ELR (cell line): ENCODE measurements around the gene ZNF718.
A peak's percentile ranks its signal among the peaks of the same experiment; 100 is the strongest.
"Not testable (repeated sequence)": the region's sequence is repeated elsewhere in the genome, so short reads cannot be mapped to it uniquely, and the experiment has no call there.

Source experiments
- DNase-seq: peaks from one replicate; pipeline ENCODE4 v3.0.0-alpha.2; 2015; ENCODE audit warnings: low read depth

The ZNF718 gene

GRCh38 chr4:124275-125081 is at the start of gene ZNF718:
Gene ZNF718 (plus strand): TSS chr4:124501. CDS start chr4:124671, 170 bp downstream.
- peak; percentile 96 for DNase-seq

GRCh38 chr4:85951-86350 is 38.4 kb upstream of the ZNF718 start:
- DNase-seq: no peak

GRCh38 chr4:86559-87324 is 37.6 kb upstream of the ZNF718 start:
- DNase-seq: not testable (repeated sequence)

- DNase-seq: no peak
These were observed 25.9 kb upstream of the ZNF718 start for GRCh38 chr4:98386-98785.

GRCh38 chr4:99863-100262 is 24.4 kb upstream of the ZNF718 start:
- peak; percentile 2 for DNase-seq

GRCh38 chr4:107083-107443 is 17.2 kb upstream of the ZNF718 start:
- no peak for DNase-seq

- no peak for DNase-seq
These were observed 16.6 kb upstream of the ZNF718 start for GRCh38 chr4:107444-108429.

- DNase-seq: no peak
These were observed 11.5 kb upstream of the ZNF718 start for GRCh38 chr4:112771-113170.

- no peak for DNase-seq
These were observed 10.6 kb upstream of the ZNF718 start for GRCh38 chr4:113732-114131.

- no peak for DNase-seq
These were observed 10.2 kb upstream of the ZNF718 start for GRCh38 chr4:114149-114548.

- no peak for DNase-seq
These were observed 7.8 kb upstream of the ZNF718 start for GRCh38 chr4:116499-116898.

GRCh38 chr4:120616-121015 is 3.7 kb upstream of the ZNF718 start:
- no peak for DNase-seq

- DNase-seq: no peak
These were observed 2.8 kb upstream of the ZNF718 start for GRCh38 chr4:121408-122084.

- DNase-seq: not testable (repeated sequence)
These were observed 403 bp upstream of the ZNF718 start for GRCh38 chr4:123922-124274.

- DNase-seq: peak; percentile 36
These were observed 930 bp downstream of the ZNF718 start for GRCh38 chr4:125091-125771.

- DNase-seq: no peak
These were observed 1.5 kb downstream of the ZNF718 start for GRCh38 chr4:125833-126232.

- no peak for DNase-seq
These were observed 8.2 kb downstream of the ZNF718 start for GRCh38 chr4:132483-132882.

- no peak for DNase-seq
These were observed 14.6 kb downstream of the ZNF718 start for GRCh38 chr4:138935-139334.

- DNase-seq: no peak
These were observed 15.4 kb downstream of the ZNF718 start for GRCh38 chr4:139691-140090.

GRCh38 chr4:146621-147020 is 22.3 kb downstream of the ZNF718 start:
- no peak for DNase-seq

GRCh38 chr4:147233-147632 is 22.9 kb downstream of the ZNF718 start:
- DNase-seq: no peak
